H9 (cell line): Measurements from ENCODE around the gene ONECUT3. TPM values are rescaled to one million over a fixed set of nuclear protein-coding genes. Genes with fewer than 3 reads are reported as not detected.
A peak's percentile ranks its signal among the peaks of the same experiment; 100 is the strongest.

ENCODE experiments used
- DNase-seq: peaks from one replicate; pipeline ENCODE4 v3.0.0-alpha.2; 2017
- H2AFZ ChIP-seq: one replicate; pipeline ENCODE4 v1.6.1; 2013; ENCODE audit warnings: mild to moderate bottlenecking, low read length, control low read depth, moderate library complexity
- H2AK5ac ChIP-seq: 2 replicates; pipeline ENCODE4 v1.6.1; 2013; ENCODE audit warnings: low read length, control low read depth, mixed read lengths; ENCODE audit not compliant: insufficient read length
- H2BK120ac ChIP-seq: one replicate; pipeline ENCODE4 v1.6.1; 2013; ENCODE audit warnings: low read depth, mild to moderate bottlenecking, low read length, control low read depth, inconsistent platforms; ENCODE audit not compliant: poor library complexity, severe bottlenecking
- H2BK12ac ChIP-seq: 2 replicates; pipeline ENCODE4 v1.6.1; 2013; ENCODE audit warnings: low read length, control low read depth, mixed read lengths, low read depth; ENCODE audit not compliant: insufficient read length
- H2BK15ac ChIP-seq: 2 replicates; pipeline ENCODE4 v1.6.1; 2013; ENCODE audit warnings: low read depth, low read length, control low read depth
- H2BK20ac ChIP-seq: one replicate; pipeline ENCODE4 v1.6.1; 2013; ENCODE audit warnings: low read depth, mild to moderate bottlenecking, low read length, control low read depth, inconsistent platforms; ENCODE audit not compliant: poor library complexity, severe bottlenecking
- H2BK5ac ChIP-seq: 2 replicates; pipeline ENCODE4 v1.6.1; 2013; ENCODE audit warnings: low read length, control low read depth, mixed read lengths; ENCODE audit not compliant: insufficient read length
- H3K14ac ChIP-seq: 2 replicates; pipeline ENCODE4 v1.6.1; 2013; ENCODE audit warnings: low read length, control low read depth; ENCODE audit not compliant: insufficient read depth
- H3K18ac ChIP-seq: 2 replicates; pipeline ENCODE4 v1.6.1; 2013; ENCODE audit warnings: low read depth, mild to moderate bottlenecking, mixed read lengths, low read length, control low read depth; ENCODE audit not compliant: insufficient read length
- H3K23ac ChIP-seq: 2 replicates; pipeline ENCODE4 v1.6.1; 2013; ENCODE audit warnings: low read length, control low read depth, mixed read lengths, low read depth; ENCODE audit not compliant: insufficient read length
- H3K23me2 ChIP-seq: 2 replicates; pipeline ENCODE4 v1.6.1; 2013; ENCODE audit warnings: low read depth, mild to moderate bottlenecking, mixed read lengths, low read length, control low read depth; ENCODE audit not compliant: insufficient read length, poor library complexity, severe bottlenecking
- H3K27ac ChIP-seq: 2 replicates; pipeline ENCODE4 v1.5.1; 2013; ENCODE audit warnings: low read length, control low read depth, mixed read lengths, low read depth; ENCODE audit not compliant: insufficient read length
- H3K27me3 ChIP-seq: 2 replicates; pipeline ENCODE4 v1.6.1; 2013; ENCODE audit warnings: low read length, control low read depth, inconsistent platforms; ENCODE audit not compliant: insufficient read depth
- H3K4ac ChIP-seq: 2 replicates; pipeline ENCODE4 v1.6.1; 2013; ENCODE audit warnings: low read depth, mild to moderate bottlenecking, control low read depth, inconsistent platforms, low read length, moderate library complexity
- H3K4me1 ChIP-seq: 2 replicates; pipeline ENCODE4 v1.6.1; 2013; ENCODE audit warnings: low read length, control low read depth, inconsistent platforms; ENCODE audit not compliant: insufficient read depth
- H3K4me2 ChIP-seq: 2 replicates; pipeline ENCODE4 v1.6.1; 2013; ENCODE audit warnings: low read length, control low read depth, mixed read lengths; ENCODE audit not compliant: insufficient read length, insufficient read depth
- H3K56ac ChIP-seq: 2 replicates; pipeline ENCODE4 v1.6.1; 2013; ENCODE audit warnings: low read depth, mild to moderate bottlenecking, mixed read lengths, low read length, control low read depth; ENCODE audit not compliant: insufficient read length
- H3K79me1 ChIP-seq: 2 replicates; pipeline ENCODE4 v1.6.1; 2013; ENCODE audit warnings: low read depth, mild to moderate bottlenecking, moderate library complexity, low read length, control low read depth, inconsistent platforms; ENCODE audit not compliant: insufficient read depth, poor library complexity, severe bottlenecking
- H3K79me2 ChIP-seq: 2 replicates; pipeline ENCODE4 v1.6.1; 2013; ENCODE audit warnings: low read length, control low read depth, inconsistent platforms; ENCODE audit not compliant: insufficient read depth
- H3K9ac ChIP-seq: 2 replicates; pipeline ENCODE4 v1.6.1; 2013; ENCODE audit warnings: low read length, control low read depth, mixed read lengths; ENCODE audit not compliant: insufficient read length; ENCODE audit errors: extremely low read depth
- H3K9me3 ChIP-seq: one replicate; pipeline ENCODE4 v1.6.1; 2013; ENCODE audit warnings: low read depth, low read length, inconsistent platforms; ENCODE audit not compliant: control insufficient read depth
- H3T11ph ChIP-seq: one replicate; pipeline ENCODE4 v1.6.1; 2013; ENCODE audit warnings: mild to moderate bottlenecking, low read length, control low read depth, inconsistent platforms
- H4K20me1 ChIP-seq: one replicate; pipeline ENCODE4 v1.6.1; 2013; ENCODE audit not compliant: control insufficient read depth, insufficient read length, insufficient read depth
- H4K5ac ChIP-seq: 2 replicates; pipeline ENCODE4 v1.6.1; 2013; ENCODE audit warnings: low read depth, mild to moderate bottlenecking, mixed read lengths, low read length, control low read depth; ENCODE audit not compliant: insufficient read length
- H4K8ac ChIP-seq: replicated peaks from 2 replicates; pipeline ENCODE4 v1.6.1; 2013; ENCODE audit warnings: low read length, control low read depth, mixed read lengths, low read depth; ENCODE audit not compliant: insufficient read length
- H4K91ac ChIP-seq: 2 replicates; pipeline ENCODE4 v1.6.1; 2013; ENCODE audit warnings: low read depth, mild to moderate bottlenecking, moderate library complexity, mixed read lengths, low read length, control low read depth; ENCODE audit not compliant: insufficient read length
- H3K27ac Mint-ChIP-seq, 3 experiments: 2 replicates in 2 of 3; 3 replicates in 1 of 3; pipeline ENCODE4 v1.8.0; 2020 to 2021; ENCODE audit warnings: mixed read lengths in 3 of 3, mild to moderate bottlenecking in 1 of 3, moderate library complexity in 1 of 3
- H3K27me3 Mint-ChIP-seq: 2 replicates; pipeline ENCODE4 v1.8.0; 2021; ENCODE audit warnings: low read depth, mild to moderate bottlenecking, moderate library complexity, mixed read lengths
- H3K36me3 Mint-ChIP-seq, 3 experiments: 2 replicates in 2 of 3; 3 replicates in 1 of 3; pipeline ENCODE4 v1.8.0; 2020 to 2021; ENCODE audit warnings: low read depth in 3 of 3, mixed read lengths in 3 of 3; ENCODE audit not compliant: insufficient read depth in 1 of 3
- H3K4me1 Mint-ChIP-seq, 2 experiments: 2 replicates each; pipeline ENCODE4 v1.8.0; 2020; ENCODE audit warnings: mixed read lengths in 2 of 2
- H3K4me3 Mint-ChIP-seq, 2 experiments: 2 replicates in 1 of 2; 3 replicates in 1 of 2; pipeline ENCODE4 v1.8.0; 2020 to 2021; ENCODE audit warnings: mild to moderate bottlenecking in 2 of 2, mixed read lengths in 2 of 2, moderate library complexity in 1 of 2
- H3K9me3 Mint-ChIP-seq, 2 experiments: 2 replicates in 1 of 2; 3 replicates in 1 of 2; pipeline ENCODE4 v1.8.0; 2020; ENCODE audit warnings: mild to moderate bottlenecking in 2 of 2, mixed read lengths in 2 of 2, moderate library complexity in 1 of 2
- CTCF ChIP-seq: fragments of 200-600 bp; sonication (generic); conservative IDR thresholded peaks from 3 replicates; pipeline ENCODE4 v1.8.0; 2021; ENCODE audit warnings: antibody characterized with exemption, mild to moderate bottlenecking
- WGBS: extraction: QIAGEN DNeasy Blood & Tissue Kit; methylation state at CpG from one replicate; pipeline ENCODE4 v1.1.7; 2013; ENCODE audit warnings: missing lambda C conversion rate, low lambda C conversion rate, mixed read lengths; ENCODE audit not compliant: insufficient read length; ENCODE audit errors: extremely low coverage; 5-methylcytosine and 5-hydroxymethylcytosine counted together
- total RNA-seq: library from RNA; stranded (reverse); gene quantifications from 2 replicates; pipeline ENCODE4 v1.2.1, GENCODE V29; 2021

The ONECUT3 gene
- total RNA-seq, 1 experiment from 2014 or later: 0.04 TPM

DNA sequence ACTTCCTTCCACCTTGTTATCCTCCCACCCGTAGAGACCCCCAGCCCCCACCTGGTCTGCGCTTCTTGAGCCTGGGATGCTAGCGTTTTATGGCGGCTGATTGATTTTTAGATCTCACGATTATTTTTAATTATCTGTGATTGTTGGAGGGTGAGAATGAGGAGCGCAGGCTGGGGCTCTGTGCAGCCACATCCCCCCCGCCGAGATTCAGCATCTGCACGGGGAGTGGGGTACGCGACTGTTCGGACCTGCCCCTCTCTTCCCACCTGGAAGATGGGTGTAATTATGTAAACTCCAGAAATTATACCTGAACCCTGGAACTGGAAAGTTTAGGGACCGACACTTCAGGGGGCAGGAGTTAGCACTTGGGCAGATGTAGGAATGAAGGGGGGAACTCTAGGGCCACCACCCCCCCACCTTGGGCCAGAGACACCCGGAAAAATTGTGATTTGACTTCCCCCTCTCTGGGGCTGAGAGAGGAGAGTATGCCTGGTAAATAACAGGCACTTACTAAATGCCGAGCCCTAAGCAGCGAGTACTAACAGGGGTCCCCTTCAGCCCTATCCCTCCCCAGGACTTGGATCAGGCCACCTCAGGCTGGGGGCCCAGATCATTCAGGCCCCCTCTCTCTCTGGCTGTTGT, 1.8 kb upstream of the ONECUT3 start:
- Mint-ChIP-seq H3K36me3 (no peaks in the 10 kb centered on the region), H3K4me1 (peaks cover 12 to 28% of the 10 kb centered on the region in 2 experiments), H3K4me3 (peak overlapping the region in 1 of 2 experiments; percentile 14; a peak in 2 of 5 replicates), H3K9me3 (no peaks in the 10 kb centered on the region; a peak in 2 of 5 replicates), H3K27me3 (peaks cover 90% of the 10 kb centered on the region), H3K27ac (no peak overlapping the region)
- Histone ChIP-seq H3K9ac (no peak overlapping the region), H4K5ac (no peak overlapping the region), H3K9me3 (no peaks in the 10 kb centered on the region), H2BK5ac (no peak overlapping the region), H3K4ac (no peak overlapping the region), H2BK20ac (no peak overlapping the region), H3K79me2 (no peaks in the 10 kb centered on the region), H3K79me1 (no peaks in the 10 kb centered on the region), H3T11ph (no peak overlapping the region), H3K56ac (no peak overlapping the region), H2AFZ (no peak overlapping the region), H2AK5ac (no peak overlapping the region), H4K91ac (no peak overlapping the region), H3K4me1 (no peaks in the 10 kb centered on the region; the same call in 1 of the 2 replicates), H3K23ac (no peak overlapping the region), H4K20me1 (no peaks in the 10 kb centered on the region), H3K27ac (no peak overlapping the region), H3K4me2 (no peak overlapping the region), H2BK12ac (no peak overlapping the region), H3K23me2 (peaks cover 15% of the 10 kb centered on the region), H3K27me3 (peaks cover 86% of the 10 kb centered on the region), H3K14ac (no peak overlapping the region), H3K18ac (no peak overlapping the region), H2BK15ac (no peak overlapping the region), H2BK120ac (no peak overlapping the region), H4K8ac (no peak overlapping the region)
- no CpG with 5 or more reads among the region's 16 CpGs for WGBS
- no peak for DNase-seq
- no peak for TF ChIP-seq CTCF
